ENCODE results near the gene CLCN1.
"Not testable (repeated sequence)": the region's sequence is repeated elsewhere in the genome, so short reads cannot be mapped to it uniquely, and the experiment has no call there.

Gene CLCN1

DNA sequence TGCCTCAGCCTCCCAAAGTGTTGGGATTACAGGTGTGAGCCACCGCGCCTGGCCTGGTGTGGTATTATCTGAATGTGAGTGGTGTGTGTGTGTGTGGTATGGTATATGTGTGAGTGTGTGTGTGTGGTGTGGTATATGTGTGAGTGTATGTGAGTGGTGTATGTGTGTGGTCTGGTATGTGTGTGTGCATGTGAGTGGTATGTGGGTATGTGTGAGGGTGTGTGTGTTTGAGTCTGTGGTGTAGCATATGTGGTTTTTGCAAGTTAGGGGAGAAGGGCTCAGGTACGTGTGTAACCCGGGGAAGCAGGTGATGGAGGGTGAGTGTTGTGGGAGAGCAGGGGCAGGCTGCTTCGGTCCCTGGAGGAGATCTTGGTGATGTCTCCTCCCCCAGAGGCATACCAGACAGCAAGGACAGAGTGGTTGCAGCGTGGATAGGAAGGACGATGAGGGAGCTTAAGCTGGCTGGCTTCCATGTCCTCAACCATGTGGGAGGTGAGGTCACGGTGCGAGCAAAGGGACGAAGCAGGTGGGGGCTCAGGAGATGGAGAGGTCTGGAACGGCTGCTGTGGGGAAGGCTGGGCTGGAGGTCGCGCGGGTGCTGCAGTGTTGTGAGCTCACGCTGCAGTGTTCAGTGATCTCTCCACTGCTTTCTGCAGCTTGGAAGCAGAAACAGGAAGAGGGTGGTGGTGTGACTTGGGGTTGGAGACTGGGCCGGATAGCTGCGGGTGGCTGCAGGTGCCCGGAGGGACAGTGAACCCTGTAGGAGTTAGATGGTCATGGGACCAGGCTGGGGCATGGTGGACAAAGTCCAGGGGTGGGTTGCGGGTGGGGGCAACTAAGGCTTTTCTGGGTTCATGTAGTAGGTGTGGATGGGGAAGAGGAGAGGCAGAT lies 70.2 kb downstream of the CLCN1 start:
- TF ChIP-seq POLR2A (IDR thresholded peaks at IDR 0.05; ENCODE audit: low read length): no peak
- no peak for DNase-seq

DNA sequence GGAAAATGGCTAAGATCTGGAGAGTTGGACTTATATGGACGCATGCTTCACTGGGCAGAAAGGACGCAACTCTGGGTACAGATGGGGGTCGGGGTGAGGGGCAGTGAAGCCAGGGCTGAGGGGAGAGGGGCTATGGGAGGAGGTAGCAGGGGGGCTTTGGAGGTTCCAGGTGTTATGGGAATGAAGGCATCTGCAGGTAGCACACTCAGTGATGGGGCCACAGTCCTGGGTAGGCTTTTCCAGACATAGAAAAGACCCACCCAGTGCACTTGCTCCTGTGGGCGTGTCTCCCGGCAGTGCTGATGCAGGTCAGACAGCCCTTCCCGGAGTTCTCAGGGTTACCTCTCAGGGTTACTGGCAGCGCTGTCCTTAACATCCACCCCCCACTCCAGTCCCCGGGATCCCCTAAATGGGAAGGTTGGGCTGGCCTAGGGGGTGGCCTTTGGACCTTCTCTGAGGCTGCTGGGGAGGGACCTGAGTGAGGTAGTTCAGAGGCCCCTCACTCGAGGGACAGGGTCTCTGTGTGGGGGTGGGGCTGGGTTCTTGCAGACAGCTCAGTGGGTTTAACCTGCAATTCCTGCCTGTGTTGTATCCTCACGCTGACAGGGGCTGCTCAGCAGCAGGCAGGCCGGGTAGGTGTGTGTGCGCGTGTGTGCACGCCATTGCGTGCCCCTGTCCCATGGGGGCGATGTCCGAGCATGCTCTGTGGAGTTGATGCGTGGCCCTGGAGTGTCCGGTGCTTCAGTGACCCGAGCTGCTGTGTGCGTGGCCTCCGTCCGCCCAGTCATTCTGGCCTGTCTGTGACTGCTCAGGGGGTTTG lies 71.5 kb downstream of the CLCN1 start:
- no peak for DNase-seq

DNA sequence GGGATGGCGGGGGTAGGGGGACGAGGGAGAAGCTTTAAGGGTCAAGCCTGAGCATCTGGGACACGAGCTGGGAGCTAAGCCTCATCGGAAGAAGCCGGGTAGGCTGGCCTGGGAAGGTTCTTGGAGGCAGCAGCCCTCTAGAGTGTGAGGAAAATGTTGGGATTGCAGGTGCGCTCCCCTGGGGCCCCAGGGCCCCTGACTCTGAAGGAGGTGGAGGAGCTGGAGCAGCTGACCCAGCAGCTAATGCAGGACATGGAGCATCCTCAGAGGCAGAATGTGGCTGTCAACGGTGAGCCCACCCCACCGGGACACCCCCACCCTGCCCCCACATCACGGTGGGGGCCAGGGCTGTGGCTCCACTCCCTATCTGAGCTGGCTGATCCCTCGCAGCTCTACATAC lies 72.1 kb downstream of the CLCN1 start:
- TF ChIP-seq GATA1 (IDR thresholded peaks at IDR 0.05; ENCODE audit: low read depth, low read length) (no peak), POLR2A (IDR thresholded peaks at IDR 0.05; ENCODE audit: low read length) (no peak)
- DNase-seq: no peak

More for the DNA sequence above, 71.5 kb downstream of the CLCN1 start:
- TF ChIP-seq GATA1 (IDR thresholded peaks at IDR 0.05; ENCODE audit: low read depth, low read length) (no peak), POLR2A (IDR thresholded peaks at IDR 0.05; ENCODE audit: low read length) (no peak)

DNA sequence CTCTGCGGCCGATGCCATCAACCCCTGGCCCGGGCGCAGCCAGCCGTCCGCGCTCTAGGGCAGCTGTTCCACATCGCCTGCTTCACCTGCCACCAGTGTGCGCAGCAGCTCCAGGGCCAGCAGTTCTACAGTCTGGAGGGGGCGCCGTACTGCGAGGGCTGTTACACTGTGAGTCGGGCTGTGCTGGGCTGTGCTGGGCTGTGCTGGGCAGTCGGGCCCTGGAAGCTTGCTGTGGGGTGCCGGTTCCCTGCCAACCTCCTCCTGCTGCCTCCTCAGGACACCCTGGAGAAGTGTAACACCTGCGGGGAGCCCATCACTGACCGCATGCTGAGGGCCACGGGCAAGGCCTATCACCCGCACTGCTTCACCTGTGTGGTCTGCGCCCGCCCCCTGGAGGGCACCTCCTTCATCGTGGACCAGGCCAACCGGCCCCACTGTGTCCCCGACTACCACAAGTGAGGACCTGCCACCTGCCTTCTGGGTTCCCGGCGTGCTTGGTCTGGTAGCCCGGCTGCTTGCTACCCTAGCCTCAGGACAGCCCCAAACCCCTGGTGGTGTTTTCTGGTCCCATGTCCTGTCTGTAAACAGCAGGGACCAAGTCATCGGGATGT lies 72.7 kb downstream of the CLCN1 start:
- no peak for DNase-seq
- TF ChIP-seq POLR2A (IDR thresholded peaks at IDR 0.05; ENCODE audit: low read length): no peak
- TF ChIP-seq GATA1 (IDR thresholded peaks at IDR 0.05; ENCODE audit: low read depth, low read length): no peak

DNA sequence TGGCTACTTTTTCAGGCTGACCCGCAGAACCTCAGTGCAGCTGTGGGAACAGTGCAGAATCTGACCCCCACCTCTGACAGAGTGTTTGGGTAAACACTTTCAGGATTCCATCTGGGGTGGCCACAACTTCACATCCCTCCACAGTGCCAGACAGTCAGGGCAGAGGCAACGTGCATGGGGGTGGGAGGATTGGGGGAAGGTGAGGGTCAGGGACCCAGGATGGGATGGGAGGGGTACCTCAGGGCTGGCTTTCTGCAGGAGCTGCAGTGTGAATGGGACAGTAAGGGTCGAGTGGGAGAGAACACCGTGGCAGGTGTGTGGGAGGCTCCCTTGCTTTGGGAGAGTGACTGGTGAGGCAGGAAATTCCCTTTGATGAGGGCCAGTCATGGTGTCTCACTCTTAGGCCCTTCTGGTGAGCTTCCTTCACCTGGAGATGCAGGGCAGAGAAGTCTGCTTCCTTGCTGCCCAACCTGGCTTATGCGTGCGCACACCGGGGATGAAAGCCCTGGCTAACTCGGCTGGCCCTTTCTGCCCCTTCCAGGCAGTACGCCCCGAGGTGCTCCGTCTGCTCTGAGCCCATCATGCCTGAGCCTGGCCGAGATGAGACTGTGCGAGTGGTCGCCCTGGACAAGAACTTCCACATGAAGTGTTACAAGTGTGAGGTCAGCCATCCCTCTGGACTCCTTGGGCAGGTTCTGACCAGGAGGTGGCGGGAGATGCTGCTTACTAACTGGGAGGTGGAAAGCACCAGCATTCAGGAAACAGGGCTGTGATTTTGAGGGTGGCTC lies 73.6 kb downstream of the CLCN1 start:
- TF ChIP-seq POLR2A (IDR thresholded peaks at IDR 0.05; ENCODE audit: low read length) (no peak), GATA1 (IDR thresholded peaks at IDR 0.05; ENCODE audit: low read depth, low read length) (no peak)
- DNase-seq: no peak

DNA sequence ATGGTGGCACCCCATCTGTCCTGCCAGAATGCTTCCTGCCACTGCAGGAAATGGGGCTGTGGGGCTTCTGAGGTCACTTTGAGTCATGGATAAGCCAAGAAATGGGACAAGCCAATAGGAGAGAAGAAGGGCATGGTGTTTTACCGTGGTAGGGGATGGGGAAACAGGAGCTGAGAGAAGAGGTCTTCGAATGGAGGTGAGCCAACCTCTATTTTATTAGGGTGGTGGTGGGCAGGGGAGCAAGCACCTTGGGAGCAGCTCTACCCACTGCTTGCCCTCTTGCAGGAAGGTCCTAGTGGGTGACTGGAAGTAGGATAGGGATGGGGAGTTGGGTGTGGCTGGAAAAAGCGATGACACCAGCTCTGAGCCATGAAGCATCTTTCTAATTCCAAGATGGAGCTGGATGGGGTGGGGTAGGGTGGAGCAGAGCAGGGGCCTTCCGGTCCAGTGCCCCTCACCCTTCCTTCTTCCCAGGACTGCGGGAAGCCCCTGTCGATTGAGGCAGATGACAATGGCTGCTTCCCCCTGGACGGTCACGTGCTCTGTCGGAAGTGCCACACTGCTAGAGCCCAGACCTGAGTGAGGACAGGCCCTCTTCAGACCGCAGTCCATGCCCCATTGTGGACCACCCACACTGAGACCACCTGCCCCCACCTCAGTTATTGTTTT lies 74.3 kb downstream of the CLCN1 start:
- no peak for DNase-seq
- TF ChIP-seq GATA1 (IDR thresholded peaks at IDR 0.05; ENCODE audit: low read depth, low read length) (no peak), POLR2A (IDR thresholded peaks at IDR 0.05; ENCODE audit: low read length) (no peak)

DNA sequence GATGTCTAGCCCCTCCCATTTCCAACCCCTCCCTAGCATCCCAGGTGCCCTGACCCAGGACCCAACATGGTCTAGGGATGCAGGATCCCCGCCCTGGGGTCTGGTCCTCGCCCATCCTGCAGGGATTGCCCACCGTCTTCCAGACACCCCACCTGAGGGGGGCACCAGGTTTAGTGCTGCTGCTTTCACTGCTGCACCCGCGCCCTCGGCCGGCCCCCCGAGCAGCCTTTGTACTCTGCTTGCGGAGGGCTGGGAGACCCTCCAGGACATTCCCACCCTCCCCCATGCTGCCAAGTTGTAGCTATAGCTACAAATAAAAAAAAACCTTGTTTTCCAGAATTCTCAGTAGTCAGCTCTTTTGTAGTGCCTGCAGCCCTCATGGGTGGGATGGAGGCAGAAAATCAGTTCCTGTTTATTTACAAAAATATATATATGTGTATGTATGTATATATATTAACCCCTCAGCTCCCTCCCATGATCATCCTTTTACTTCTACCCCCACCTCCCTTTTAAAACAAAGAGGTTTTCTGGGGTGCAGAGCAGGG lies 74.9 kb downstream of the CLCN1 start:
- no peak for TF ChIP-seq GATA1 (IDR thresholded peaks at IDR 0.05; ENCODE audit: low read depth, low read length)
- TF ChIP-seq POLR2A (IDR thresholded peaks at IDR 0.05; ENCODE audit: low read length): no peak

DNA sequence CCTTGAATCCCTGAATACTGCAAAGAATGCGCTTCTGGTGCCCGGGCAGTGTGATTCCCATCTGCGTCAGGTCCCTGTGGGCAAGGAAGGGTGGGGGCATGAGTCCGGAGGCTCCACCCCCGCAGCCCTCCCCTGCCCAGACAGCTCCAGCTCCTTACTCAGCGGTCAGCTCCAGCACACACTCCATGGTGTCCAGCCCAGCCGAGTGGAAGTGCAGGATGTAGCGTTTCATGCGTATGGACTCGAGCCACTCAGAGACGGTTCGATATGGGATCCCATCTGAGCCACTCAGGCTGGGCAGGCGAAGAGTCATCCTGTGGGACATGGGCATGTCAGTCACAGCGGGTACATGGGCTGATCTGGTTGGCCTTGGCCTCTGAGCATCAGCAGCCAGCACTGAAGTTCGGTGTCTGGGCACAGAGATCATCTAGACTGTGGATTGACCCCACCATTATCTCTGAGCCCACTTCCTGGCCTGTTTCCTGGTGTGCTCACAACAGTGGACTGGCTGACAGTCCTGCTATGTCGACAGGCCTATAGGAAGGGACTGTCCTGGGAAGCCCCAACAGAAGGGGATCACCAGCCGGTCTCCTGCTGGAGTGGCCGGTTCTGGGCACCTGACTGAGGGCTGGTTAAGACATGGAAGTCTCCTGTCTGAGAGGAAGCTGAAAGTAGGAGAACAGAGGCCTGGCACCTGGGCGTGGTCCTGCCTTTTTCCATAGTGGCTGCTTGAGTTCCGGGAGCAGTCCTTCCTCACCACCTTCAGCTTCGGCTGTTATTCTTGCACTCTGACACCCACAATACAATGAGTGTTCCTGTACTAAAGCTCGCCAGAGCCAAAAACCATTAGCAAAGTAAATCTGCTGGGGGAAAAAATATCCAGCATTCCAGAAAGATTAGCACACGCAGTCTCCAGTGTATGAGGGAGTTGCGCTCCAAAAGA lies 75.8 kb downstream of the CLCN1 start:
- no peak for DNase-seq
- TF ChIP-seq POLR2A (IDR thresholded peaks at IDR 0.05; ENCODE audit: low read length): no peak
- no peak for TF ChIP-seq GATA1 (IDR thresholded peaks at IDR 0.05; ENCODE audit: low read depth, low read length)

More for the DNA sequence above, 74.9 kb downstream of the CLCN1 start:
- DNase-seq: no peak

DNA sequence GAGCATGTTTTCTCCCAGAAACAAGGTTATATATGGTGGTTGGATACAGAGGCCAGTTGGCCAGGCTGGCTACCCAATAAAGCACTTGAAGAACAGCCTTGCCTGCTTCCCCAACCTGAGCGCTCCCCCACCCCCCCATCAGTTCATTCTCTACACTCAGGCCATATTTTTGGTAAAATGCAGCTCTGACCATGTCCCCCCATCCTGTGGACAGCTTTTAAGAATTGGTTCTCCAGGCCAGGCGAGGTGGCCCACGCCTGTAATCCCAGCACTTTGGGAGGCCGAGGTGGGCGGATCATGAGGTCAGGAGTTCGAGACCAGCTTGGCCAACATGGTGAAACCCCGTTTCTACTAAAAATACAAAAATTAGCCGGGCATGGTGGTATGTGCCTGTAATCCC lies 76.5 kb downstream of the CLCN1 start:
- not testable (repeated sequence) for DNase-seq

DNA sequence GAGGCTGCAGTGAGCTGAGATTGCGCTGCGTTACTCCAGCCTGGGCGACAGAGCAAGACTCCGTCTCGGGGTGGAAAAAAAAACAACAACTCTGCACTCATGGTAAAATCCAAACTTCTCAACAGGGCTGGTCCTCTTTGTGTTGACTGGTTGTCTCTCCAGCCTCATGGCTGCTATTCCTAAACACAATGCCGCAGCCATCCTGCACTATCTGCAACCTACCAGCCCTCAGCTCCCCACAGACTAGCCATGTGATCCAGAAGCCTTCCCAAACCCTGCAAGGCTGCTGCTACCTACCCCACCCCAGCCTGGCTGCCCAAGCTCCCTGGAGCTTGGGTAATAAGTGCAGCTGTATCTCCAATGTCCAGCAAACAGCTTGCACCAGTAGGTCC lies 77.0 kb downstream of the CLCN1 start:
- no peak for TF ChIP-seq POLR2A (IDR thresholded peaks at IDR 0.05; ENCODE audit: low read length)
- no peak for TF ChIP-seq GATA1 (IDR thresholded peaks at IDR 0.05; ENCODE audit: low read depth, low read length)
- DNase-seq: no peak

DNA sequence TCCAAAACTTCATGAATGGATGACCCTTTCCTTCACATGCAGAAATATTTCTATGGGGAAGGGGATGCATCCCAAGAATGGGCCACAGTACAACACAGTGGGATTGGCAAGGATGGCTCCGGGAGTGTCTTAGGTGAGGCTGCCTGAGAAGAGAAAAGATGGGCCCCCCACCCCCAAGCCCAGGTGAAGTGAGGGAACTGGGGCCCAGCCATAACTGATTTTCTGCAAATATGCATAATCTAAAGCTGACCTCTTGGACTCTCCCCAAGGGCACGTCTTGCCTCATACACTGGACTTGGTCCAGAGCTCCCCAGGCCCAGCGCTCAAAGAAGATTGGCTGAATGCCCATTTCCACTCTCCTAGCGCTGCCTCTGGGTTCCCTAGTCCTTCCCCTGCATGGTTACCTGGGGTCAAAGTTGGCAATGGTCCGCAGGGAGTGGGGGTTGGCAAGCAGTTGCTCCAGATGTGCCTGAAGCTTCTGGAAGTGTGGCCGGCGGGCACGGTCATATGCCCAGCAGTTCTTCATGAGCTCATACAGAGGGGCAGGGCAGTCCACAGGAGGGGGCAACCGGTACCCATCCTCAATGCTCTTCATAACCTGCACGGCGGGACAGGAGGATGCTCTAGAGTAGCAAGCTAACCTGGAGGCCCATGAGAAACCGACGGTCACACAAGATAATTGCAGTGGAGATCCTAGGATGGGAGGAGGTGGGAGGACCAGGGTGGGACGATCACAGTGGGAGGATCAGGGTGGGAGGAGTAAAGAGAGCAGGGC lies 77.5 kb downstream of the CLCN1 start:
- DNase-seq: no peak
- TF ChIP-seq POLR2A (IDR thresholded peaks at IDR 0.05; ENCODE audit: low read length): no peak
- TF ChIP-seq GATA1 (IDR thresholded peaks at IDR 0.05; ENCODE audit: low read depth, low read length): no peak

Data from erythroblast (primary cell).